ENCODE results near the gene ANKFN1.

GRCh38 chr17:56108811-56109284, 44.4 kb upstream of the ANKFN1 start:
- no peak for TF ChIP-seq CTCF (IDR thresholded peaks at IDR 0.05)
- no peak for TF ChIP-seq POLR2A (IDR thresholded peaks at IDR 0.05)
